ENCODE results near the gene B4GALT1. TPM values are rescaled to one million over a fixed set of nuclear protein-coding genes. Genes with fewer than 3 reads are reported as not detected.

The B4GALT1 gene
- total RNA-seq, 1 experiment from 2014 or later = 34.5 TPM

- DNase-seq (ENCODE audit: low spot score) = no peak
These were observed 43.6 kb downstream of the B4GALT1 start for GRCh38 chr9:33123407-33124031.

DNA sequence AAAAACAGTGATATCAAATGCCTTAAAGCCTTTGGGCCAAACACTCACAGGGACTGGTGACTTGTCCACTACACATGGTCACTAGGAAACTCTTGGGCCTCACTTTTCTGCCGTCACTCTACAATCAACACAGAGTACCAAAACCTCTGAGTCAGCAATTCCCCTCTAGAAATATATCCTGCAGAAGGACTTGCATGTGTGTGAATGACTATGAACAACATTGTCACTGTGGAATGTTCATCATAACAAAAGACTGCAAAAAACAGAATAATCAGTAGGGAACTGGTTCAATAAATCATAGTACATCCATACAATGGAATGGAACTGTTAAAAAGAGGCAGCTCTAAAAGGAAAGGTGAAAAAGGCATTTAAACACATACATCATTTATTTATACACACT lies 46.5 kb downstream of the B4GALT1 start:
- DNase-seq (ENCODE audit: low spot score) = no peak

DNA sequence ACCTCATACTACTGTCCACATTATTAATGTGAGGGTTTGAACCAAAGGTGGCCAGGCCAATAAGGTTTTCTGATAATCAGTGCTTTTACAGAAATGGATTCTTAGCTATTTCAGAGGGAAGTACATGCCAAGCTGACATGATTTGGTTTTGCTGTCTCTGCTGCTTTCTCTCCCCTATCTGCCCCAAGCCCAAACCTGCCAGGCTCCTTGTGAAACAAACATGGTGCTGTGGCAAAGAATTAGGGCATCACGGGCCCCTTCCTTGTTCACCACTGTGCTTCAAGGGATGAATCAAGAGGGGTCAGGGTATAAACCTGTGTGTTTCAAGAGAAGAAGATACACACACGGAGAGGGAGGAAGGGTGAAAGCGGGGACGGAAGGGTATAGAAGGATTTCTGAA lies 49.3 kb downstream of the B4GALT1 start:
- DNase-seq (ENCODE audit: low spot score) = no peak

GRCh38 chr9:33117306-33117705 lies 49.8 kb downstream of the B4GALT1 start:
- DNase-seq (ENCODE audit: low spot score) = no peak

DNA sequence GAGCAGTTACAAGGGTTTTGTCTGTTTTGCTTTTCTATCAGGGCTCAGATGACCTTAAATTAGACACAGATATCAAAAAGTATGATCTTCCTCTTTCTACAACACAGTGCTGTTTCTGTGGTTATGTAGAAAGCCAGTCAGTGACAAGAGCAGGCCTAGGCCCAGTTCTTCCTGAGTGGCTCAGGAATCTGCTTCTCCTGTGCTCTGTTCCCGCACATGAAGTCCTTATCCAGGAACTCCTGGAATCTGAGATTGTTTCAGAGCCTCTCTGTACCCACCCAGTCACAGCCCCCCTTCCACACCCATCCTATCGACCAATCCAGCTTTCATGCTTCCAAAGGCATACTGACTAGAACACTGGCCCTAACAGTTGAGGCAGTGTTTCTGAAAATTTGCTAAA lies 50.3 kb downstream of the B4GALT1 start:
- no peak for DNase-seq (ENCODE audit: low spot score)

DNA sequence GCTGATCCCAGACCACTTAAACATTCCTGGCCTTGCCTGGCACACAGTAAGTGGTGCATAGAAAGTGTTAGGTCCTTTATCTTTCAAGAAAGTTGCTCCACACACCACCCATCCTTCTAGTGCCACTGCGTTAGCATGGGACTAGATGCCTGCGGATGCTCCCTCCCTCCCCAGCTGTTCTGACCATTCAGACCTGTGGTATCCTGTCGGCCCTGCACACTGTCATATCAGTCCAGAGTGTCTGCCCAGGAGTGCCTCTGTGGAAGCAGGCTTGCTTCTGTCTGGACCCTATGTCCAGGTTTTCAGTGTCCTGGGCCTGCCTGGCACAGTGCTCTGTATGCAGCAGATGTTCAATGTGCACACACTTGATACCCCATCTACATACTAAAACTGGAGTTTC lies 52.4 kb downstream of the B4GALT1 start:
- DNase-seq (ENCODE audit: low spot score) = no peak

- DNase-seq (ENCODE audit: low spot score) = no peak
These were observed 53.2 kb downstream of the B4GALT1 start for GRCh38 chr9:33113799-33114547.

DNA sequence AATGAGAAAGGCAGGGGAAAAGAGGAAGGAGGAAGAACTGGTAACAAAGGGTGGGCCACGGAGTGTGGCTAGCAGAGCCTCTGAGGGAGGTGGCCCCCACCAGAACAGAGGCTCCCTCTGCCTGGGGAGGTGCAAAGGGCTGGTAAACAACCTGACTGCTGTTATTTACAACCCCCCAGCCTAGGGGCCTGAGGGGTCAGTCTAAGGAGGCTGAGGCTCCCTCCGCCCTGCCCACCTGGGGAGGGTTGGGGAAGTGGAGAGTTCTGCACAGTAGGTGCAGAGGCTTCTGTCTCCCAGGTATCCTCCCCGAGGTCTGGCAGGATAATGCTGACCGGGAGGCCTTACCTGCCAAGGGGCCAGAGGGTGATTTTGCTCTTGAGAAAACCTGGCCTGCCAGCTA lies 55.0 kb downstream of the B4GALT1 start:
- no peak for DNase-seq (ENCODE audit: low spot score)

DNA sequence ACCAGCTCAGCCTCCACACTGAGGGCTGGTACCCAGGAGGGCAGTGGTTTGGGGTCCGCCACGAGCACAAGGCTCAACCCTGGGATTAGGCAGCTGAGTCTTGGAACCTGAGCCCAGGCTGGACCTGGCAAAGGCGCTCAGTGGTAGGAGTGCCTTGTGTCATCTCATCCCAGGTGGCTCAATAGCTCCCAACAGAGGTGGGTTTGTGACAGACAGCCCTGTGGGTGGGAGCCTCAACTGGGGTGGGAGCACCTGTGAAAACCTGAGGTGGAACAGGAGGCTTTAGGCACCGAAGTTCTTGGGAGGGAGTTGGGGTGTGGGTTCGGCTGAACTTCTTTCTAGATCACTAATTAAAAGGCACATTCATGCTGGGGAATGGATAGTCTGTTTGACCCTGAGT lies 55.5 kb downstream of the B4GALT1 start:
- no peak for DNase-seq (ENCODE audit: low spot score)

DNA sequence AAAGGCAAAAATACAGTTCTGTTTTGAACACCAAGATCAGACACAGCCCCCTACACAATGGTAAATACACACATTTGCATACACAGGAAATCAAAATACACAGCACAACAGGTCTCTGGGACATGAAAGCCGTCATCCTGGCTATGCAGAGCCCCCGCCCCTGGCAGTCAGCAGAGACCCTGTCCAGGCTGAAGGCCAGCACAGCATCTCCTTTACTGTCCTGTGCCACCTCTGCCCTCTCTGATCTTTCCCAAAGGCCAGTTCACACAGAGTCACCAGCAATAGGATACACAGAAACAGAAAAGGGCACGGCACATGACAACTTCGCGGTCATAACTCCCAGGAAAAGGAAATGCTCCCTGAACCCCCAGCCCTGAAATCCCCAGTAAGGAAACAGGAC lies 56.5 kb downstream of the B4GALT1 start:
- DNase-seq (ENCODE audit: low spot score) = no peak

- no peak for DNase-seq (ENCODE audit: low spot score)
These were observed 57.1 kb downstream of the B4GALT1 start for GRCh38 chr9:33109850-33110595.

DNA sequence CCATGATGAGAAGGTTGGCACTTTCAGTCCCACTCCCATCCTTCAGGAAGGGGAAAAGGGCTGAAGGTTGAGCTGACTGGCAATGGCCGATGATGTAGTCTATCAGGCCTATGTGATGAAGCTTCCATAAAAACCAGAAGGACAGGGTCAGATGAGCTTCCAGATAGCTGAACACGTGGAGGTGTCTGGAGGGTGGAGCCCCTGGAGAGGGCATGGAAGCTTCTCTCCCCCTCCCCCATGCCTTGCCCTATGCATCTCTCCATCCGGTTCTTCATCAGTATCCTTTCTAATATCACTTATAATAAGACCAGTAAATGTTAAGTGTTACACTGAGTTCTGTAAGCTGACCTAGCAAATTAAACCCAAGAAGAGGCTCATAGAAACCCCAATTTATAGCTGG lies 58.0 kb downstream of the B4GALT1 start:
- DNase-seq (ENCODE audit: low spot score) = no peak

- DNase-seq (ENCODE audit: low spot score) = no peak
These were observed 58.7 kb downstream of the B4GALT1 start for GRCh38 chr9:33108472-33108871.

DNA sequence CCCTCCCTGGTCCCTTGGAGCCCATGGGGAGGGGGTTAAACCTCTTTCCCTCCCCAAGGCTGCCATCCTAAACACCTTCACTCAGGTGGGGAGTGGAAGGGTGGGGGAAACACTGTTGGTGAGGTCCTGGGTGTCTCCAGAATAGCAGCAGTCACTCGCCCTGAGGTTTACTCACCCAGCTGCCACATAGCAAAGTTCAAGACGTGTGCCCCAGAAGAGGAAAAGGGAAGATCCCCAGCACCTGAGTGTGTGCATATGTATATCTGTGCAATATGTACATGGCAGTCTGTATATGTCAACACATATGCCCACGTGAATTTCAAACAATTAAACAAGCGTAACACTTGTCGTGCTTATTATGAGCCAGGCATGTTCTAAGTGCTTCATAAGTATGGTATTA lies 59.4 kb downstream of the B4GALT1 start:
- no peak for DNase-seq (ENCODE audit: low spot score)

- DNase-seq (ENCODE audit: low spot score) = peak; percentile 77
These were observed 60.1 kb downstream of the B4GALT1 start for GRCh38 chr9:33106827-33107621.

- no peak for DNase-seq (ENCODE audit: low spot score)
These were observed 60.8 kb downstream of the B4GALT1 start for GRCh38 chr9:33106372-33106771.

DNA sequence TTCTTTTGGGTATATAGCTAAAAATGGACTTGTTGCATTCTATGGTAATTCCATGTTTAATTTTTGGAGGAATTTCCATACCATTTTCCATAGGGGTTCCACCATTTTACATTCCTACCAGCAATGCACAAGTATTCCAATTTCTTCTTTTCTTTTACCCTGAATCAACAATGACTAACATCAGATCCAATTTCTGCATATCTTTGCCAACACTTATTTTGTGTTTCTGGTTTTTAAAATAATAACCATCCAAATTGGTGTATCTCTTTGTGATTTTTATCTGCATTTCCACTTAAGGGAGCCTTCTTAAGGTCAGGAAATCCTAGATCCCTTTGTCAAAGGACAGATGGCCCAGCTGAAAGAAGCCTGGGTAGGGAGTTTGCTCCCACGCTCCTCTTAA lies 61.2 kb downstream of the B4GALT1 start:
- DNase-seq (ENCODE audit: low spot score) = no peak

GRCh38 chr9:33105504-33105903 lies 61.6 kb downstream of the B4GALT1 start:
- no peak for DNase-seq (ENCODE audit: low spot score)

DNA sequence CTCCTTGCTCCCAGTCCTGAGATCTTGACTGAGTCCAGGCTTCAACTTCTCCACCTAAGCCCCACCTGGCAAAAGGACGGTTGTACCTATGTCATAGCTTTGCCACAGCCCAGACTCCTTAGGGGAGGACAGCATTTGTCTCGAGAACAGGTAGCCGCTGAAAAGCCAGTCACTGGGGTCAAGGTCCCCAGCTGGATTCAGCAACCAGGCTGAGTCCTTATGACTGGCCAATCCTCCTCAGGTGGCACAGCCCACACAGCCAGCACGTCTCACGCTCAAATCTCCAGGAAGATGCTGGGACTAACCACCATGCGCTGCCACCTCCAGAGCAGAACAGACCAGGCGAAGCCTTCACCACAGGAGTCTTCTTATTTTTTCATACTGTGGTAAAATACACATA lies 62.7 kb downstream of the B4GALT1 start:
- DNase-seq (ENCODE audit: low spot score) = no peak

GRCh38 chr9:33103501-33104281 lies 63.4 kb downstream of the B4GALT1 start:
- no peak for DNase-seq (ENCODE audit: low spot score)

GRCh38 chr9:33102551-33103210 lies 64.5 kb downstream of the B4GALT1 start:
- no peak for DNase-seq (ENCODE audit: low spot score)

Measured in H4 (cell line).